Uterus (tissue), 2 donors: ENCODE results near the gene HECW1.

Experiments
- CTCF ChIP-seq, 4 experiments: fragments of 200-600 bp in 2 of 4; fragments of 450-650 bp in 2 of 4; sonication (generic) in 2 of 4; IDR thresholded peaks; one replicate each; pipeline ENCODE4 v1.5.1; 2016 to 2019; ENCODE audit warnings: antibody characterized with exemption in 4 of 4, mild to moderate bottlenecking in 2 of 4, moderate library complexity in 1 of 4
- POLR2A ChIP-seq, 2 donors: fragments of 450-650 bp; IDR thresholded peaks; one replicate each; pipeline ENCODE4 v1.6.1; 2016; ENCODE audit warnings: antibody characterized with exemption in 2 of 2, mild to moderate bottlenecking in 1 of 2, moderate library complexity in 1 of 2

GRCh38 chr7:43559946-43560335 is 447.5 kb downstream of the HECW1 start:
- no peak for TF ChIP-seq POLR2A (IDR thresholded peaks at IDR 0.05)
- TF ChIP-seq CTCF (IDR thresholded peaks at IDR 0.05) = no peak
